SK-N-MC (cell line): ENCODE measurements around the gene CAMK1.

Experiments
- EZH2 ChIP-seq: fragments of 200-600 bp; sonication (generic); IDR thresholded peaks from one replicate; pipeline ENCODE4 v1.6.1; 2017; ENCODE audit warnings: antibody characterized with exemption
- FOXP2 ChIP-seq: optimal IDR thresholded peaks from 2 replicates; pipeline ENCODE3; 2011; ENCODE audit warnings: mild to moderate bottlenecking, moderate library complexity; ENCODE audit not compliant: insufficient read depth; ENCODE audit errors: extremely low read length, control extremely low read depth
- POLR2AphosphoS5 ChIP-seq: IDR thresholded peaks from 2 replicates; pipeline ENCODE4 v1.6.1; 2012; ENCODE audit warnings: mild to moderate bottlenecking, low read depth, low read length, borderline replicate concordance

GRCh38 chr3:9810846-9811245 lies 41.1 kb upstream of the CAMK1 start:
- no peak for TF ChIP-seq POLR2AphosphoS5
- no peak for TF ChIP-seq EZH2
- TF ChIP-seq FOXP2, result no peak
